ENCODE results near the gene AFG3L2. TPM values are rescaled to one million over a fixed set of nuclear protein-coding genes. Genes with fewer than 3 reads are reported as not detected.

The AFG3L2 gene
- 10 to 100 TPM; 40.3 to 58.4 (median 44.1) TPM for total RNA-seq

DNA sequence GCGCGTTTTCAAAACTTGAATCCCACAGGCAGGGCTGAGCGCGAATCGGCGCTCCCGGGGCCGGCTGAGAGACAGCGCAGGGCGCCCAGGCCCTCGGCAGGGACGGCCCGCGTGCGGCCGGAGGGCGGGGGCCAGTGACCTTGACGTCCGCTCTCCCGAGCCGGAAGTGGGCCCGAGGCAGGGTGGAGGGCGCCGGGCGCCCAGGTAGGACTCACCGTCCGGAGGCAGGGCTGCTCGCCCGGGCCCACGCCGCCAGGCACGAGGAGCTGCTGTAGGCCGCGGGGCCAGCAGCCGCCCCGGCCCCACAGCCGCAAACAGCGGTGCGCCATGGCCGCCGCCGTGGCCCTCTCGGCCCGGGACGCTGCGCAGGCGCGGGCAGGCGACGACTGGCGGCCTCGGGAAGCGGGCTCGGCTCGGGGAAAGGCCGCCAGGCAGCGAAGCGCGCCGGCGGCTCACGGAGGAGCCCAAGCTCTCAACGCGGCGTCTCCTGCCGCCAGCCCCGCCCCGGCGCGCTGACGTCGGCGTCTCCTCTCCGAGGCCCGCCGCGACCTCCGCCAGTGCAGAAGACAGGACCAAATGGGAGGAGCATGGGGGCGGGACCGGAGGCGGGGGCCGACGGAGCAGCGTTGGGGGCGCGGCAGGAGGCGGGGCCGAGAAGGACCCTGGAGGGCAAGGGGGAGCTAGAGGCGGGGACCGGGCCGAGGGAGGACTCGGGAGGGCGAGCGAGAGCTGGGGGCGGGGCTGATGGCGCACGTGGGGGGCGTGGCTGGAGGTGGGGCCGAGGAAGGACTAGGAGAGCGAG, at the start of gene AFG3L2:
TSS of gene AFG3L2 (minus strand) at position 474 of the 802 bp plus-strand sequence. CDS start at position 329, 145 bp downstream.
- TF ChIP-seq, protein P1, sequence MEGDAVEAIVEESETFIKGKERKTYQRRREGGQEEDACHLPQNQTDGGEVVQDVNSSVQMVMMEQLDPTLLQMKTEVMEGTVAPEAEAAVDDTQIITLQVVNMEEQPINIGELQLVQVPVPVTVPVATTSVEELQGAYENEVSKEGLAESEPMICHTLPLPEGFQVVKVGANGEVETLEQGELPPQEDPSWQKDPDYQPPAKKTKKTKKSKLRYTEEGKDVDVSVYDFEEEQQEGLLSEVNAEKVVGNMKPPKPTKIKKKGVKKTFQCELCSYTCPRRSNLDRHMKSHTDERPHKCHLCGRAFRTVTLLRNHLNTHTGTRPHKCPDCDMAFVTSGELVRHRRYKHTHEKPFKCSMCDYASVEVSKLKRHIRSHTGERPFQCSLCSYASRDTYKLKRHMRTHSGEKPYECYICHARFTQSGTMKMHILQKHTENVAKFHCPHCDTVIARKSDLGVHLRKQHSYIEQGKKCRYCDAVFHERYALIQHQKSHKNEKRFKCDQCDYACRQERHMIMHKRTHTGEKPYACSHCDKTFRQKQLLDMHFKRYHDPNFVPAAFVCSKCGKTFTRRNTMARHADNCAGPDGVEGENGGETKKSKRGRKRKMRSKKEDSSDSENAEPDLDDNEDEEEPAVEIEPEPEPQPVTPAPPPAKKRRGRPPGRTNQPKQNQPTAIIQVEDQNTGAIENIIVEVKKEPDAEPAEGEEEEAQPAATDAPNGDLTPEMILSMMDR (IDR thresholded peaks at IDR 0.05; ENCODE audit: low read depth) = no peak

DNA sequence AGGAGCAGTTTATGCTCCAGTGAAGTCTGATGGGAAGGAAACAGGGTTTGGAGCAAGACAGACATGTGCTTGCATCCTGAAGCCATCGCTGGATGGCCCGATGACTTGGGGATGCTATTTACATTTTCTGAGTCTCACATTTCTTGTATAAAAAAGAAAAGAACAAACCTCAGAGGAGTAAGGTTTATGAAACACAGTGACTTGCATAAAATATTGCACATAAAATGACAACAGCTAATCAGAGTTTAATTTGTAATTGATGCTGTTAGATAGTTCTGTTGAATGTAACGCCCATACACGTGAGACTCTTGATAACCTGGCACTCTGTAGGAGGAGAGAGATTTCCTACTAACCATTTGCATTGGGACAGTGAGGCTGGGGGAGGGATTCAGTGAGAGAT, 47.2 kb upstream of the AFG3L2 start:
- TF ChIP-seq, protein P1 (IDR thresholded peaks at IDR 0.05; ENCODE audit: low read depth) = no peak

DNA sequence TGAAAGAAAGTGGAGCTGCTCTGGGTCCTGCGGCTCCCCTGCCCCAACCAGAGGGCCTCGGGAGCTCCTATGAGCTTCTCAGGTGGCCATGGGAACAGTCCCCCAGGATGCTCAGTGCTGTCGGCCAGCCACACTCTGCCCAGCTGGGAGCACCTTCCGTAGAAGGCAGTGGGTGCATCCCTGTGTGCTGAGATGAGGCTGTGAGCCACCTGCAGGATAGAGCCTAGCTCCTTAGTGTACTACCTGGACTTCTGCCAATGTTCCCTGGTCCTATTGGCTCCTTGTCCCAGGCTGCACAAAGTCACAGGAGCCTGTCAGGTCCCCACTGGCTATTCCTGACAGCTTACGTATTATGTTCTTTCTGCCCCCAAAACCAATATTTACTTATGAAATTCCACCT, 46.8 kb upstream of the AFG3L2 start:
- TF ChIP-seq, protein P1 (IDR thresholded peaks at IDR 0.05; ENCODE audit: low read depth) = no peak

DNA sequence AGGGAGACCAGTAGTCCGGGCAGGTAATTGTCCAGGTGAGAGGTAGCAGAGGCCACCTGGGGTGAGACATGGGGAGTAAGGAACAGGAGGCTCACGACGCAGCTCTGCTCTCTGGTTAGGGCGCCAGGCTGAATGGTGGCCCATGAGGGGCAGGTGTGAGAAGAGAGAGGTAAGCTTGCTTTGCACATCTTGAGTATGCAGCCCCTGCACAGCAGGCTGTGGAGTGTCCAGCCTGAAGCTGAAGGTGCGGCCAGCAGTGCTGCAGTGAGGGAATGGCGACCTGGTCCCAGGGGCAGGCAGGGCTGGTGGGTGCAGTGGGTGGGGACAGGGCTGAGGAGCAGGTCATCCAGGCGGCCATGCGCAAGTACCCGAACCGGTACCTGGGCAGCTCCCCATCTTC, 46.4 kb upstream of the AFG3L2 start:
- TF ChIP-seq, protein P1 (IDR thresholded peaks at IDR 0.05; ENCODE audit: low read depth) = no peak

DNA sequence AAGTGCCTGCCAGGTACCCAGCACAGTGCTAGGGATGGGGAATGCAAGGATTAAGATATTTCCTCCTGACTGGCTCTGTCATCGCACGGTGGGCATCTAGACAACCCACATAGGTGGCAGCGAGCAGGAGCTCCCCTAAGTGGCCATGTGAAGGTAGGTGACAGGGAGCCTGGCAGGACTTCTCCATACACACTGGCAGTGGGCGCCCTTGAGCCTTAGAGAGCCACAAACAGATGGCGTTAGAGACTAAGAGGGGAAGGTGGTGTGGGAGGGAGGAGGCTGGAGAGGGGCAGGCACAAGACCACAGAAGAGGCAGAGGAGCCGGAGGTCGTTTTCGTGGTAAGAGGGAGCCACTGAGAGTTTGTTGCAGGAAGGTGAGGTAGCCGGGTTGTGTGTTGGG, 45.9 kb upstream of the AFG3L2 start:
- TF ChIP-seq, protein P1 (IDR thresholded peaks at IDR 0.05; ENCODE audit: low read depth) = no peak

DNA sequence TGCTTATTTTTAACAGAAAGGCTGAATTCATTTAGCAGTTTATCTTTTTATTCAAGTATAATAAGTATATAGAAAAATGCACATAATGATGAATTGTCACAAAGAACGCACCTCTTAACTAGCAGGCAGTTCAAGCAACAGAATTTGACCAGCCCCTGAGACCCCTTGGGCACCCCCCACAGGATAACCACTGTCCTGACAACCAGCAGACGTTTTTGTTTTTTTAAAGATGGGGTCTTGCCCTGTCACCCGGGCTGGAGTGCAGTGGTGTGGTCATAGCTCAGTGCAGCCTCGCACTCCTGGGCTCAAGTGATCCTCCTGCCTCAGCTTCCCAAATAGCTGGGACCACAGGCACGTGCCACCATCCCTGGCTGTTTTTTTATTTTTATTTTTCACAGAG, 44.7 kb upstream of the AFG3L2 start:
- TF ChIP-seq, protein P1 (IDR thresholded peaks at IDR 0.05; ENCODE audit: low read depth) = no peak

DNA sequence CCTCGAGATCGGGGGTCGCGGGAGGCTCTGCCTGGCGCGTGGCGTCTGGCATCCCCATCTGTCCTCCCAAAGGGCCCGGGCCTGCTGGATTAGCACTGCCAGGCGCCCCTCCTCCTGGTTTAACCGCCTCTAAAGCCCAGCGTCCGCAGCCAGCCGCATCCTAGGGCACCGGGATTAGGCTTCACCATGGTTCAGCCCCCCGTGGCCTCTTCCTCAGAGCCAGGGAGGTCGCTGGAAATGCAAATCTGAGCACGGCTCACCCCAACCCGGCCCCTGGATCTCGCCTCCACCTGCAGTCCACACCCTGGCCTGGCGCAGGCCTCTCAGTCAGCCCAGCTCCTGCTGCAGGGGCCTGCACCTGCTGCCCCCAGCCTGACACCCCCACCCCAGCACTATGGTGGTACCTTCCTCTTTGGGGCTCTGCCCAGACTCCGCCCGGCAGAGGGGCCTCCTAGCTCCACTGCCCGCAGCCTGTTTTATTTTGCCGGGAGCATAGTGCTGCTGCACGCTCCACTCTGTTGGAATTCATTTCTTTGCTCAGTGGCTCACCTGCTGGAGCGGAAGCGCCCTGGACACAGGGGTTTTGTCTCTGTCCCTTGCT, 43.9 kb upstream of the AFG3L2 start:
- TF ChIP-seq, protein P1 (IDR thresholded peaks at IDR 0.05; ENCODE audit: low read depth) = no peak
